ENCODE measurements around the gene CCDC192.

The CCDC192 gene

DNA sequence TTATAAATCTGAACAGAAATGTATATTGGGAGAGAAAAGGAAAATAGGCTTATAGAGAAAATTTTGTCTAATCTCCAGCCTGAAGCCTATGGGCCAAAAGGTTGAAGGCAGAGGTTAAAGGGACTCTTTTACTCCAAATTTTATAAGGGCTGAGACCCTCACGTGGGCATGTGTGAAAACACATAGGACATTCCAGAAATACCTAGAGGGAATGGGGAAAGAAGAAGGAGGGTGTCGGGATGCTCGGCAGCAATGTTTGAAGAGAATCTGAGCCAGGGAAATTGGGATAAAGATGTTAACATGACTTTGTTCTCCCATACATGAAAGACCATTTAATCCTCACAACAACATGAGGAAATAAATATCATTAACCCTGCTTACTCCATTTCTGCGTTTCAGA, 278.3 kb downstream of the CCDC192 start:
- Histone ChIP-seq H3K27ac (ENCODE audit: low read length) (no peak overlapping the region), H3K4me1 (ENCODE audit: control insufficient read depth, insufficient read depth, low read length) (no peaks in the 10 kb centered on the region), H3K36me3 (ENCODE audit: control insufficient read depth in 2 of 2, insufficient read depth in 2 of 2, low read length in 2 of 2) (no peaks in the 10 kb centered on the region), H3K27me3 (ENCODE audit: control insufficient read depth in 1 of 2, insufficient read depth in 2 of 2, low read length in 2 of 2) (no peaks in the 10 kb centered on the region), H3K9ac (ENCODE audit: low read length in 2 of 2) (no peak overlapping the region), H3K9me3 (ENCODE audit: control insufficient read depth in 2 of 2, low read length in 2 of 2) (no peaks in the 10 kb centered on the region), H3K4me3 (ENCODE audit: low read length in 2 of 2) (no peak overlapping the region)

DNA sequence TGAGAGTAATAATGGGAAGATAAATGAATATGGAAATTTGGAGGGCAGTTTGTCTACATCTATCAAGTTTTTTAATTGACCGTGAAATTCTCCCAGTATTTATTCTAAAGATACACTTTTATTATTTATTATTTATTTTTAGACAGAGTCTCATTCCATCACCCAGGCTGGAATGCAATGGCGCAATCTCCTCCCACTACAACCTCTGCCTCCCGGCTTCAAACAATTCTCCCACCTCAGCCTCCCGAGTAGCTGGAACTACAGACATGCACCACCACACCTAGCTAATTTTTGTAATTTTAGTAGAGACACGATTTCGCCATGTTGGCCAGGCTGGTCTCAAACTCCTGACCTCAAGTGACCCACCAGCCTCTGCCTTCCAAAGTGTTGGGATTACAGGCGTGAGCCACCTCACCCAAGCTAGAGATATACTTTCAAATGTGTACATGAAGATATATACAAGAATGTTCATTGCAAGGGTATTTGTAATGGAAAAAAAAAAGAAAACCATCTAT, 282.7 kb downstream of the CCDC192 start:
- no peak overlapping the region for H3K9ac ChIP-seq (ENCODE audit: low read length in 2 of 2)
- H3K36me3 ChIP-seq (ENCODE audit: control insufficient read depth in 2 of 2, insufficient read depth in 2 of 2, low read length in 2 of 2), result no peaks in the 10 kb centered on the region
- H3K27me3 ChIP-seq (ENCODE audit: control insufficient read depth in 1 of 2, insufficient read depth in 2 of 2, low read length in 2 of 2), result no peaks in the 10 kb centered on the region
- no peak overlapping the region for H3K27ac ChIP-seq (ENCODE audit: low read length)
- H3K4me3 ChIP-seq (ENCODE audit: low read length in 2 of 2), result no peak overlapping the region
- H3K9me3 ChIP-seq (ENCODE audit: control insufficient read depth in 2 of 2, low read length in 2 of 2), result no peaks in the 10 kb centered on the region
- H3K4me1 ChIP-seq (ENCODE audit: control insufficient read depth, insufficient read depth, low read length), result peaks cover 5% of the 10 kb centered on the region

DNA sequence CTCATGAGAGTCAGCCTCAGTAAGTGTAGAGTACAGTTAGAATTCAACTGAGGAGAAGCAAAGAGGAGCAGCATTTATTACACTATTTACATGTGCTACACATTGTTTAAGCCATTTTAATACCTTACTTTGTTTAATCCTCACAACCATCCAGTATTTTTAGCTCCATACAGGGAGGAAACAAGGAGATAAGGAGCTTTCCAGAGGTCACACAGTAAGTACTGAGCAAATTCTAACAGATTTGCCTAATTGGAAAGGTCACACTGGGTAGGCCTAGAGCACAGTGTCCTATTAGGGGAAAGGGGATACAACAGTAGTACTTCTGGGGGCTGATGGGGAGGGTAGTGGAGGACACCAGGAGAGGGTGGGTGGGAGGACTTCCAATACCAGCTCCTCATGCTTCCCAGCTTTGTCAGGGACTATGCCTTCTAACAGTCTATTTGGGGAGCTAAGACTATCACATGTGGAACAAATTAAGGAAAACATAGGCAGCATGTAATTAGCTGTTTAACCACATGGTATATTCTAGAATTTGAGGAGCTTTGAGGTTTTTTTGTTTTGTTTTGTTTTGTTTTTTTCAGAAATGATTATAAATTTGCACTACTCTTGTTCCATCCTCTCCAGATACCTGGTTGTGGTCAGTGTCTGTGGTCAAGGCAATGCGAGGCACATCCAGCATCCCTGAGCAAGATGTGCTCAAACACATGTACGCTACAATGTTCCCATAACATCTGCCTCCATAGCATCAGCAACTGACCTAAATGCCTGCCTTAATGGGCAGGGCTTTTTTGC, 284.4 kb downstream of the CCDC192 start:
- Histone ChIP-seq H3K36me3 (ENCODE audit: control insufficient read depth in 2 of 2, insufficient read depth in 2 of 2, low read length in 2 of 2) (no peaks in the 10 kb centered on the region), H3K27ac (ENCODE audit: low read length) (no peak overlapping the region), H3K4me3 (ENCODE audit: low read length in 2 of 2) (no peak overlapping the region), H3K4me1 (ENCODE audit: control insufficient read depth, insufficient read depth, low read length) (peaks cover 5% of the 10 kb centered on the region), H3K9me3 (ENCODE audit: control insufficient read depth in 2 of 2, low read length in 2 of 2) (no peaks in the 10 kb centered on the region), H3K9ac (ENCODE audit: low read length in 2 of 2) (no peak overlapping the region), H3K27me3 (ENCODE audit: control insufficient read depth in 1 of 2, insufficient read depth in 2 of 2, low read length in 2 of 2) (no peaks in the 10 kb centered on the region)

DNA sequence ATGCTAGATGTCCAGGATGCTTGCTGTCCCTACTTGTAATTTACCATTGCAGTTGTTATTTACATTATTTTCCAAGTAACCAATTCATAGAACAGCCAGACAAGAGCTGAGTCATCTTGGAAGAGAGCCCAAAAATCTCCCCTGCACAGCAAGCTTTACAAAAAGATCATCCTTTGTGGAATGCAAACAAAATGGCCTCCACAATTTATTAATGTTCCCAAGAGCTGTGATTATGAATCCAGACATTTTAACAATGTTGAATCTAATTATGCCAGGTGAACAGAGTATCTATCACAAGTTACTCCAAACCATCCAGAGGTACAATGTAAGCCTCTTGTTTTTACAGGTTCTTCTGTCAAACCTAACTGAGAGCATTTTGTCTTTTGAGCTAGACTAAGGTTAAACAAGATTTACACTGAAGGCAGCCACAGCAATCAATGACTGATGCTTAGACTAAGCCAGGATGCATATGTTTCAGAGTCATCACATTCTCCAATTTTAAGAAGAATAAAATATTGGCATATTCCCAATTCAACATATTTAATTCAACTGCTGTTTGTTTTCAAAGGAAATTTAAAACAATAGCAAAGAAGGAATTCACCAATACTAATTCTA, 285.1 kb downstream of the CCDC192 start:
- H3K9ac ChIP-seq (ENCODE audit: low read length in 2 of 2), result no peak overlapping the region
- H3K27ac ChIP-seq (ENCODE audit: low read length), result no peak overlapping the region
- H3K4me1 ChIP-seq (ENCODE audit: control insufficient read depth, insufficient read depth, low read length), result peaks cover 5% of the 10 kb centered on the region
- no peak overlapping the region for H3K4me3 ChIP-seq (ENCODE audit: low read length in 2 of 2)
- no peaks in the 10 kb centered on the region for H3K27me3 ChIP-seq (ENCODE audit: control insufficient read depth in 1 of 2, insufficient read depth in 2 of 2, low read length in 2 of 2)
- no peaks in the 10 kb centered on the region for H3K36me3 ChIP-seq (ENCODE audit: control insufficient read depth in 2 of 2, insufficient read depth in 2 of 2, low read length in 2 of 2)
- no peaks in the 10 kb centered on the region for H3K9me3 ChIP-seq (ENCODE audit: control insufficient read depth in 2 of 2, low read length in 2 of 2)
